HG02623 (cell line): ENCODE measurements around the gene ARHGAP32.
"Not testable (repeated sequence)": the region's sequence is repeated elsewhere in the genome, so short reads cannot be mapped to it uniquely, and the experiment has no call there.

Experiments
- ATAC-seq: cut with Tn5 transposase; IDR thresholded peaks from one replicate; pipeline ENCODE4 v1.9.1; 2021; ENCODE audit warnings: moderate library complexity; ENCODE audit not compliant: unreplicated experiment

The ARHGAP32 gene

GRCh38 chr11:128937480-128937879 lies 254.6 kb downstream of the ARHGAP32 start:
- ATAC-seq = no peak

GRCh38 chr11:128936606-128937251 lies 255.4 kb downstream of the ARHGAP32 start:
- ATAC-seq = no peak

GRCh38 chr11:128934926-128935325 lies 257.2 kb downstream of the ARHGAP32 start:
- no peak for ATAC-seq

GRCh38 chr11:128934351-128934750 lies 257.8 kb downstream of the ARHGAP32 start:
- ATAC-seq = no peak

- ATAC-seq = no peak
These were observed 258.5 kb downstream of the ARHGAP32 start for GRCh38 chr11:128933481-128934178.

GRCh38 chr11:128931668-128932067 lies 260.5 kb downstream of the ARHGAP32 start:
- no peak for ATAC-seq

GRCh38 chr11:128931066-128931465 lies 261.1 kb downstream of the ARHGAP32 start:
- ATAC-seq = no peak

GRCh38 chr11:128929991-128930390 lies 262.1 kb downstream of the ARHGAP32 start:
- no peak for ATAC-seq

GRCh38 chr11:128929468-128929867 lies 262.7 kb downstream of the ARHGAP32 start:
- no peak for ATAC-seq

GRCh38 chr11:128928400-128928799 lies 263.7 kb downstream of the ARHGAP32 start:
- peak; percentile 96 for ATAC-seq

- no peak for ATAC-seq
These were observed 264.3 kb downstream of the ARHGAP32 start for GRCh38 chr11:128927683-128928336.

GRCh38 chr11:128927108-128927461 lies 265.0 kb downstream of the ARHGAP32 start:
- ATAC-seq = no peak

- ATAC-seq = no peak
These were observed 265.6 kb downstream of the ARHGAP32 start for GRCh38 chr11:128926437-128927107.

GRCh38 chr11:128926000-128926399 lies 266.1 kb downstream of the ARHGAP32 start:
- ATAC-seq = no peak

- ATAC-seq = no peak
These were observed 266.9 kb downstream of the ARHGAP32 start for GRCh38 chr11:128925250-128925600.

GRCh38 chr11:128924510-128925249 lies 267.4 kb downstream of the ARHGAP32 start:
- ATAC-seq = no peak

GRCh38 chr11:128924104-128924503 lies 268.0 kb downstream of the ARHGAP32 start:
- no peak for ATAC-seq

- no peak for ATAC-seq
These were observed 270.3 kb downstream of the ARHGAP32 start for GRCh38 chr11:128921793-128922192.

- ATAC-seq = no peak
These were observed 271.5 kb downstream of the ARHGAP32 start for GRCh38 chr11:128920666-128921065.

- ATAC-seq = not testable (repeated sequence)
These were observed 272.5 kb downstream of the ARHGAP32 start for GRCh38 chr11:128919635-128920034.

- no peak for ATAC-seq
These were observed 272.9 kb downstream of the ARHGAP32 start for GRCh38 chr11:128919216-128919615.
